ENCODE results near the gene SLC9A9. TPM values are rescaled to one million over a fixed set of nuclear protein-coding genes. Genes with fewer than 3 reads are reported as not detected.

Gene SLC9A9
- total RNA-seq, 4 donors from 2014 or later: 7.8 to 19.6 (median 13.4) TPM

- Histone ChIP-seq H3K27ac (no peak overlapping the region), H3K4me3 (replicated peaks in 1 of 3) (no peak overlapping the region), H3K9me3 (no peaks in the 10 kb centered on the region), H3K4me1 (peaks cover 0 to 13% of the 10 kb centered on the region in 2 donors), H3K27me3 (no peaks in the 10 kb centered on the region), H3K36me3 (no peaks in the 10 kb centered on the region)
- TF ChIP-seq POLR2A (IDR thresholded peaks at IDR 0.05): no peak
- TF ChIP-seq, protein P1, sequence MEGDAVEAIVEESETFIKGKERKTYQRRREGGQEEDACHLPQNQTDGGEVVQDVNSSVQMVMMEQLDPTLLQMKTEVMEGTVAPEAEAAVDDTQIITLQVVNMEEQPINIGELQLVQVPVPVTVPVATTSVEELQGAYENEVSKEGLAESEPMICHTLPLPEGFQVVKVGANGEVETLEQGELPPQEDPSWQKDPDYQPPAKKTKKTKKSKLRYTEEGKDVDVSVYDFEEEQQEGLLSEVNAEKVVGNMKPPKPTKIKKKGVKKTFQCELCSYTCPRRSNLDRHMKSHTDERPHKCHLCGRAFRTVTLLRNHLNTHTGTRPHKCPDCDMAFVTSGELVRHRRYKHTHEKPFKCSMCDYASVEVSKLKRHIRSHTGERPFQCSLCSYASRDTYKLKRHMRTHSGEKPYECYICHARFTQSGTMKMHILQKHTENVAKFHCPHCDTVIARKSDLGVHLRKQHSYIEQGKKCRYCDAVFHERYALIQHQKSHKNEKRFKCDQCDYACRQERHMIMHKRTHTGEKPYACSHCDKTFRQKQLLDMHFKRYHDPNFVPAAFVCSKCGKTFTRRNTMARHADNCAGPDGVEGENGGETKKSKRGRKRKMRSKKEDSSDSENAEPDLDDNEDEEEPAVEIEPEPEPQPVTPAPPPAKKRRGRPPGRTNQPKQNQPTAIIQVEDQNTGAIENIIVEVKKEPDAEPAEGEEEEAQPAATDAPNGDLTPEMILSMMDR (IDR thresholded peaks at IDR 0.05): no peak
- DNase-seq: no peak
- intact Hi-C loops (cut with DNase I): no loop called here
- 83 to 99% methylated on average over 2 of the region's 2 CpGs for WGBS, 2 donors
These were observed 586.4 kb downstream of the SLC9A9 start for GRCh38 chr3:143261848-143262247.

DNA sequence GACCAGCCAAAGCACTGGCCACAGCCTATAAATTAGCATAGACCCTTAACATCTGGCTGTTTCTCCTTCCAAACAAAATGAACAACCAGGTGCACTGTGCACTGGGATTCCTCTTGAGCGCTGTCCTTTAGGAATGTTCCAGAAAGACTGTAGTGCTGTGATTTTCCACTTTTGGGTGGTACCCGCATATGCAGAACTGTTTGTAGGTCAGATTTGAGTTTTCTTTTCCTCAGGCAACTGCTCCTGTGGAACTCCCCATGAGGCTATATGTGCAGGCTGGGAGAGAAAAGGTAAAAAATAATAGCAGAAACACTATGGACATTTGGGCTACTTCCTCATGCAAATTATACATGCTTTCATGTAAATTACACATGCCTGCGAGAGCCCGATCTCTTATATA lies 589.6 kb downstream of the SLC9A9 start:
- intact Hi-C loops (cut with DNase I): no loop called here
- Histone ChIP-seq H3K27me3 (no peaks in the 10 kb centered on the region), H3K4me1 (no peaks in the 10 kb centered on the region), H3K27ac (no peak overlapping the region), H3K9me3 (no peaks in the 10 kb centered on the region), H3K36me3 (no peaks in the 10 kb centered on the region), H3K4me3 (replicated peaks in 1 of 3) (no peak overlapping the region)
- DNase-seq: no peak
- no peak for TF ChIP-seq POLR2A (IDR thresholded peaks at IDR 0.05)
- TF ChIP-seq, protein P1 (IDR thresholded peaks at IDR 0.05): no peak
- WGBS, 2 donors: 96 to 97% methylated on average over 4 of the region's 4 CpGs

- H3K27me3 ChIP-seq: no peaks in the 10 kb centered on the region
These were observed 591.9 kb downstream of the SLC9A9 start for GRCh38 chr3:143256416-143256815.

DNA sequence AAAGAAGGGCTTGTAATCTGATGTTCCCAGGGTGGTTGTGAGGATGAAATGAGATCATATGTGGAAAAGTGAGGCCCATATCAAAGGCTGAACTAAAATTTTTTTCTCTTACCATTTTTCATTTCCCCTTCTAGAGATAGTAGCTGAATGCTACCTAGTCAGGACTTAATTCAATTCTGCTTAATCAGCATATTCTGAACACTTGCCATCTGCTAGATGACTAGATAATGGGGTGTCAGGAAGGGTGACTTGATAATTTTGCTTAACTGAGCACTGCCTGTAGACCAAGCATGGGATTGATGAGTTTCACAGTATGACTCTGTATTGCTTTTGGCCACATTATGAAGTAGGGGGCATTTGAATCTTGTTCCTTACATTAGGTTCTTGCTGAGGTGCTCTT lies 592.5 kb downstream of the SLC9A9 start:
- intact Hi-C loops (cut with DNase I): no loop called here
- TF ChIP-seq, protein P1 (IDR thresholded peaks at IDR 0.05): no peak
- TF ChIP-seq POLR2A (IDR thresholded peaks at IDR 0.05): no peak
- DNase-seq: no peak

More at GRCh38 chr3:143256416-143256815, 591.9 kb downstream of the SLC9A9 start:
- no peak overlapping the region for H3K27ac ChIP-seq
- intact Hi-C loops (cut with DNase I): no loop called here
- no peaks in the 10 kb centered on the region for H3K4me1 ChIP-seq
- H3K4me3 ChIP-seq (replicated peaks in 1 of 3): no peak overlapping the region
- no peaks in the 10 kb centered on the region for H3K9me3 ChIP-seq
- H3K36me3 ChIP-seq: no peaks in the 10 kb centered on the region
- DNase-seq: no peak
- TF ChIP-seq, protein P1 (IDR thresholded peaks at IDR 0.05): no peak
- TF ChIP-seq POLR2A (IDR thresholded peaks at IDR 0.05): no peak

GRCh38 chr3:143252931-143253330 lies 595.3 kb downstream of the SLC9A9 start:
- H3K27me3 ChIP-seq: no peaks in the 10 kb centered on the region
- 96 to 98% methylated on average over 6 of the region's 6 CpGs for WGBS, 2 donors
- intact Hi-C loops (cut with DNase I): no loop called here
- H3K9me3 ChIP-seq: no peaks in the 10 kb centered on the region
- no peak overlapping the region for H3K4me3 ChIP-seq (replicated peaks in 1 of 3)
- no peak for DNase-seq
- H3K36me3 ChIP-seq: no peaks in the 10 kb centered on the region
- no peaks in the 10 kb centered on the region for H3K4me1 ChIP-seq
- no peak overlapping the region for H3K27ac ChIP-seq
- TF ChIP-seq, protein P1 (IDR thresholded peaks at IDR 0.05): no peak
- TF ChIP-seq POLR2A (IDR thresholded peaks at IDR 0.05): no peak

More for the DNA sequence above, 592.5 kb downstream of the SLC9A9 start:
- Histone ChIP-seq H3K4me1 (no peaks in the 10 kb centered on the region), H3K9me3 (no peaks in the 10 kb centered on the region), H3K36me3 (no peaks in the 10 kb centered on the region), H3K27ac (no peak overlapping the region), H3K27me3 (no peaks in the 10 kb centered on the region), H3K4me3 (replicated peaks in 1 of 3) (no peak overlapping the region)

Data from thyroid gland (tissue), 4 donors.